IPS-11a (cell line): ENCODE results near the gene CDK5RAP2.

ENCODE experiments used
- H3K4me3 ChIP-seq: one replicate; pipeline ENCODE4 v1.5.1; 2013; ENCODE audit warnings: low read depth, low read length, control low read depth

CDK5RAP2 gene

GRCh38 chr9:120439926-120440325 is 140.0 kb downstream of the CDK5RAP2 start:
- no peak overlapping the region for H3K4me3 ChIP-seq

- no peak overlapping the region for H3K4me3 ChIP-seq
Observed at GRCh38 chr9:120438836-120439546, 141.0 kb downstream of the CDK5RAP2 start.

GRCh38 chr9:120438111-120438510 is 141.9 kb downstream of the CDK5RAP2 start:
- no peak overlapping the region for H3K4me3 ChIP-seq

GRCh38 chr9:120436983-120437475 is 142.9 kb downstream of the CDK5RAP2 start:
- no peak overlapping the region for H3K4me3 ChIP-seq

- no peak overlapping the region for H3K4me3 ChIP-seq
Observed at GRCh38 chr9:120436446-120436845, 143.5 kb downstream of the CDK5RAP2 start.

- no peak overlapping the region for H3K4me3 ChIP-seq
Observed at GRCh38 chr9:120435091-120435490, 144.9 kb downstream of the CDK5RAP2 start.

GRCh38 chr9:120434532-120434931 is 145.4 kb downstream of the CDK5RAP2 start:
- no peak overlapping the region for H3K4me3 ChIP-seq

GRCh38 chr9:120433701-120434100 is 146.3 kb downstream of the CDK5RAP2 start:
- no peak overlapping the region for H3K4me3 ChIP-seq

- no peak overlapping the region for H3K4me3 ChIP-seq
Observed at GRCh38 chr9:120432600-120432999, 147.4 kb downstream of the CDK5RAP2 start.

GRCh38 chr9:120431268-120431667 is 148.7 kb downstream of the CDK5RAP2 start:
- no peak overlapping the region for H3K4me3 ChIP-seq

- H3K4me3 ChIP-seq: no peak overlapping the region
Observed at GRCh38 chr9:120424248-120424647, 155.7 kb downstream of the CDK5RAP2 start.

- H3K4me3 ChIP-seq: no peak overlapping the region
Observed at GRCh38 chr9:120423812-120424211, 156.2 kb downstream of the CDK5RAP2 start.

- no peak overlapping the region for H3K4me3 ChIP-seq
Observed at GRCh38 chr9:120421977-120422376, 158.0 kb downstream of the CDK5RAP2 start.

- no peak overlapping the region for H3K4me3 ChIP-seq
Observed at GRCh38 chr9:120418315-120418714, 161.7 kb downstream of the CDK5RAP2 start.

GRCh38 chr9:120416781-120417427 is 163.1 kb downstream of the CDK5RAP2 start:
- no peak overlapping the region for H3K4me3 ChIP-seq

GRCh38 chr9:120413121-120414048 is 166.6 kb downstream of the CDK5RAP2 start:
- H3K4me3 ChIP-seq: no peak overlapping the region

GRCh38 chr9:120412425-120412951 is 167.5 kb downstream of the CDK5RAP2 start:
- no peak overlapping the region for H3K4me3 ChIP-seq

GRCh38 chr9:120411862-120412424 is 168.0 kb downstream of the CDK5RAP2 start:
- no peak overlapping the region for H3K4me3 ChIP-seq

- H3K4me3 ChIP-seq: no peak overlapping the region
Observed at GRCh38 chr9:120410925-120411501, 169.0 kb downstream of the CDK5RAP2 start.

- H3K4me3 ChIP-seq: no peak overlapping the region
Observed at GRCh38 chr9:120408680-120409258, 171.2 kb downstream of the CDK5RAP2 start.
